Glomerular visceral epithelial cell (primary cell): ENCODE data around the gene GFI1B.
"Not testable (repeated sequence)": the region's sequence is repeated elsewhere in the genome, so short reads cannot be mapped to it uniquely, and the experiment has no call there.

Experiments
- DNase-seq: peaks from one replicate; pipeline ENCODE4 v3.0.0-alpha.2; 2016; ENCODE audit errors: extremely low spot score

The GFI1B gene

GRCh38 chr9:132969783-132970182, 8.7 kb upstream of the GFI1B start:
- no peak for DNase-seq

- DNase-seq: no peak
Observed at GRCh38 chr9:132970324-132971062, 8.0 kb upstream of the GFI1B start.

- no peak for DNase-seq
Observed at GRCh38 chr9:132973166-132973565, 5.3 kb upstream of the GFI1B start.

- DNase-seq: peak; percentile 21
Observed at GRCh38 chr9:132973713-132974112, 4.8 kb upstream of the GFI1B start.

GRCh38 chr9:132975961-132976360, 2.5 kb upstream of the GFI1B start:
- no peak for DNase-seq

- DNase-seq: no peak
Observed at GRCh38 chr9:132976571-132976970, 1.9 kb upstream of the GFI1B start.

- no peak for DNase-seq
Observed at GRCh38 chr9:132978112-132978450, 413 bp upstream of the GFI1B start.

GRCh38 chr9:132980157-132980556, 1.7 kb downstream of the GFI1B start:
- no peak for DNase-seq

- DNase-seq: no peak
Observed at GRCh38 chr9:132982458-132982857, 4.0 kb downstream of the GFI1B start.

GRCh38 chr9:132983491-132984201, 5.2 kb downstream of the GFI1B start:
- no peak for DNase-seq

- DNase-seq: no peak
Observed at GRCh38 chr9:132984202-132985070, 5.9 kb downstream of the GFI1B start.

- no peak for DNase-seq
Observed at GRCh38 chr9:132985071-132985350, 6.5 kb downstream of the GFI1B start.

GRCh38 chr9:132985489-132985888, 7.0 kb downstream of the GFI1B start:
- DNase-seq: no peak

- no peak for DNase-seq
Observed at GRCh38 chr9:132986114-132986513, 7.6 kb downstream of the GFI1B start.

GRCh38 chr9:132986640-132987620, 8.4 kb downstream of the GFI1B start:
- peak; percentile 36 for DNase-seq

GRCh38 chr9:132988244-132989013, 9.9 kb downstream of the GFI1B start:
- no peak for DNase-seq

- DNase-seq: no peak
Observed at GRCh38 chr9:132989014-132989310, 10.5 kb downstream of the GFI1B start.

GRCh38 chr9:132989414-132989996, 11.0 kb downstream of the GFI1B start:
- DNase-seq: no peak

- DNase-seq: not testable (repeated sequence)
Observed at GRCh38 chr9:132989998-132990557, 11.6 kb downstream of the GFI1B start.

- DNase-seq: no peak
Observed at GRCh38 chr9:132990781-132991180, 12.3 kb downstream of the GFI1B start.
